ENCODE results near the gene S100A11. TPM values are rescaled to one million over a fixed set of nuclear protein-coding genes. Genes with fewer than 3 reads are reported as not detected.

Gene S100A11
- polyA plus RNA-seq, 1 of the 3 experiments (the other 2 are of a cell fraction), result 736 TPM

- Histone ChIP-seq H3K36me3 (replicated peaks in 1 of 2; ENCODE audit: control insufficient read depth in 1 of 2, insufficient read depth in 2 of 2, low read length in 1 of 2) (no peaks in the 10 kb centered on the region), H4K20me1 (ENCODE audit: insufficient read depth) (no peaks in the 10 kb centered on the region), H3F3A (replicated peaks; ENCODE audit: insufficient read depth) (no peaks in the 10 kb centered on the region), H2AFZ (ENCODE audit: low read depth) (no peak overlapping the region), H3K4me1 (ENCODE audit: control insufficient read depth in 1 of 2, insufficient read depth in 2 of 2, low read depth in 1 of 2, low read length in 1 of 2) (no peaks in the 10 kb centered on the region), H3K9me2 (no peaks in the 10 kb centered on the region), H3K79me2 (ENCODE audit: insufficient read depth) (no peaks in the 10 kb centered on the region), H3K27ac (ENCODE audit: low read depth in 2 of 2, low read length in 1 of 2) (no peak overlapping the region), H3K27me3 (ENCODE audit: insufficient read depth) (peaks cover 37% of the 10 kb centered on the region), H3K4me3 (ENCODE audit: low read depth in 2 of 2, low read length in 1 of 2) (no peak overlapping the region), H3K9me3 (no peaks in the 10 kb centered on the region), H3K4me2 (no peak overlapping the region), H3K9ac (no peak overlapping the region)
- CTCF ChIA-PET, result no interaction called here
- WGBS (ENCODE audit: low lambda C conversion rate), result 13% methylated on average over 6 of the region's 24 CpGs
- no peak for DNase-seq
- POLR2A ChIA-PET, result no interaction called here
- TF ChIP-seq TEAD4 (IDR thresholded peaks at IDR 0.05; ENCODE audit: borderline replicate concordance, insufficient read depth), result no peak
- TF ChIP-seq RAD21 (IDR thresholded peaks at IDR 0.05; ENCODE audit: low read length), result no peak
- TF ChIP-seq ZBTB33 (IDR thresholded peaks at IDR 0.05; ENCODE audit: borderline replicate concordance, low read depth), result no peak
- TF ChIP-seq YY1 (IDR thresholded peaks at IDR 0.05; ENCODE audit: low read depth), result no peak
- no peak for TF ChIP-seq GATA2 (CRISPR knock-in tag; IDR thresholded peaks at IDR 0.05)
- TF ChIP-seq TCF12 (IDR thresholded peaks at IDR 0.05), result no peak
- TF ChIP-seq EZH2phosphoT487 (IDR thresholded peaks at IDR 0.05; ENCODE audit: borderline replicate concordance, low read depth), result no peak
- TF ChIP-seq GABPA (IDR thresholded peaks at IDR 0.05; ENCODE audit: low read depth), result no peak
- TF ChIP-seq MEF2A (IDR thresholded peaks at IDR 0.05; ENCODE audit: borderline replicate concordance, low read depth), result no peak
- TF ChIP-seq USF2 (IDR thresholded peaks at IDR 0.05; ENCODE audit: borderline replicate concordance, low read depth, low read length), result no peak
- TF ChIP-seq NRF1 (IDR thresholded peaks at IDR 0.05; ENCODE audit: low read depth, low read length), result no peak
- no peak for TF ChIP-seq RFX5 (IDR thresholded peaks at IDR 0.05; ENCODE audit: low read length)
- no peak for TF ChIP-seq POLR2AphosphoS5 (IDR thresholded peaks at IDR 0.05; ENCODE audit: low read depth, low read length)
- TF ChIP-seq REST (IDR thresholded peaks at IDR 0.05; ENCODE audit: low read depth, low read length), result no peak
- TF ChIP-seq FOSL2 (IDR thresholded peaks at IDR 0.05; ENCODE audit: borderline replicate concordance, low read depth), result no peak
- TF ChIP-seq JUND (IDR thresholded peaks at IDR 0.05), result no peak
- TF ChIP-seq PBX3 (IDR thresholded peaks at IDR 0.05), result no peak
- TF ChIP-seq FOXM1 (IDR thresholded peaks at IDR 0.05; ENCODE audit: low read depth), result no peak
- TF ChIP-seq RCOR1 (IDR thresholded peaks at IDR 0.05; ENCODE audit: low read length), result no peak
- no peak for TF ChIP-seq USF1 (IDR thresholded peaks at IDR 0.05; ENCODE audit: borderline replicate concordance, low read depth)
These were observed 42.1 kb upstream of the S100A11 start for GRCh38 chr1:152078831-152079441.
